Keratinocyte (primary cell): ENCODE data around the gene KLF16.
A peak's percentile ranks its signal among the peaks of the same experiment; 100 is the strongest.

Experiments
- EZH2 ChIP-seq: IDR thresholded peaks from one replicate; pipeline ENCODE4 v1.6.1; 2012; ENCODE audit warnings: inconsistent platforms, mild to moderate bottlenecking, low read length, moderate library complexity
- TF ChIP-seq, protein P1 (sequence below), 3 experiments: IDR thresholded peaks in 1 of 3; conservative IDR thresholded peaks in 1 of 3; optimal IDR thresholded peaks in 1 of 3; 2 replicates in 2 of 3; 3 replicates in 1 of 3; pipeline versions ENCODE3 to v1.5.1; 2011; ENCODE audit warnings: low read length in 3 of 3, mild to moderate bottlenecking in 3 of 3, moderate library complexity in 2 of 3, control low read depth in 1 of 3, inconsistent platforms in 1 of 3; ENCODE audit not compliant: insufficient read depth in 2 of 3; ENCODE audit errors: extremely low read depth in 1 of 3

DNA sequence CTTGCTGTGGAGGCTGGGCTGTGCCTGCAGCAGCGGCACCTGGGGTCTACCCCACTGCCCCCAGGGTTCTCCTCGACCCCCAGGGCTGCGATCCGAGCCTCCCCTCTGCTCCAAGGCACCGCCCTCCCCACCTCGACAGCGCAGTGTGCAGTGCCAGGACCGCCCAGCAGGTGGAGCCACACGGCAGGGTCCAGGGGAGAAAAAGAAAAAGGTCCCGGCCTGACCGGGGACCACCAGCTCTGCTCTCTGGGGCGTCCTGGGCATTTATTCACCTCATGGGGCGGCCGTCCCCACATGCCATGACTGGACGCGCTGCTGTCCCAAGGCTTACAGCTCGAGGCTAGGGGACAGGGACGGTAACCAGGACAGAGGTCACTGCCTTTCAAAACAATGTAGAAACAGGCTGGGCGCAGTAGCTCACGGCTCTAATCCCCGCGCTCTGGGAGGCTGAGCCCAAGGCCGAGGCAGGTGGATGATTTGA is 25.7 kb downstream of the KLF16 start:
- TF ChIP-seq, protein P1, sequence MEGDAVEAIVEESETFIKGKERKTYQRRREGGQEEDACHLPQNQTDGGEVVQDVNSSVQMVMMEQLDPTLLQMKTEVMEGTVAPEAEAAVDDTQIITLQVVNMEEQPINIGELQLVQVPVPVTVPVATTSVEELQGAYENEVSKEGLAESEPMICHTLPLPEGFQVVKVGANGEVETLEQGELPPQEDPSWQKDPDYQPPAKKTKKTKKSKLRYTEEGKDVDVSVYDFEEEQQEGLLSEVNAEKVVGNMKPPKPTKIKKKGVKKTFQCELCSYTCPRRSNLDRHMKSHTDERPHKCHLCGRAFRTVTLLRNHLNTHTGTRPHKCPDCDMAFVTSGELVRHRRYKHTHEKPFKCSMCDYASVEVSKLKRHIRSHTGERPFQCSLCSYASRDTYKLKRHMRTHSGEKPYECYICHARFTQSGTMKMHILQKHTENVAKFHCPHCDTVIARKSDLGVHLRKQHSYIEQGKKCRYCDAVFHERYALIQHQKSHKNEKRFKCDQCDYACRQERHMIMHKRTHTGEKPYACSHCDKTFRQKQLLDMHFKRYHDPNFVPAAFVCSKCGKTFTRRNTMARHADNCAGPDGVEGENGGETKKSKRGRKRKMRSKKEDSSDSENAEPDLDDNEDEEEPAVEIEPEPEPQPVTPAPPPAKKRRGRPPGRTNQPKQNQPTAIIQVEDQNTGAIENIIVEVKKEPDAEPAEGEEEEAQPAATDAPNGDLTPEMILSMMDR (optimal IDR thresholded peaks at IDR 0.05 in 1 of 3, IDR thresholded peaks at IDR 0.05 in 1 of 3, conservative IDR thresholded peaks at IDR 0.05 in 1 of 3; ENCODE audit: extremely low read depth in 1 of 3, insufficient read depth in 2 of 3, low read length in 3 of 3), result peak; percentile 84 to 97 (median 88)
- TF ChIP-seq EZH2, result no peak
